ENCODE data around the gene LHFPL6.

DNA sequence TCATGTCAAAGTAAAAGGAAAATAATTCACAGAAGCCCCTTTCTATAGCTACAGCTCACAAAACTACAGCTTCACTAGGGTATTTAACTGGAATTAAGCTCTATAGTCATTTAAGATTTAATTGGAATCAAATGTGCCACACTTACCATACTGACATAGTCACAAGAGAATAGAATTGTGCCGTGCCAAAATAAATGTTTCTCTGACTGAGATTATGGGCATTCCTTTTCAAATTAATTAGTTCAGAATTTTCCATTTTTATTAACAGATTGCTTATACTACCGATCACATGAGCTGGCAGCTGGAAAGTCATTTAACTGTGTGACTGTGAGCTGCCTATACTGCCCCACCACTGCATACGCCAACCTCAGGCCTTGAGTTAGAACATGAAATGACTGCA is 108.4 kb downstream of the LHFPL6 start:
- TF ChIP-seq ZNF384 (IDR thresholded peaks at IDR 0.05) (no peak), SP1 (IDR thresholded peaks at IDR 0.05) (no peak), L3MBTL2 (conservative IDR thresholded peaks at IDR 0.05) (no peak), FOXA1 (IDR thresholded peaks at IDR 0.05) (no peak), ELF4 (IDR thresholded peaks at IDR 0.05) (no peak), ARNT (IDR thresholded peaks at IDR 0.05) (no peak), HDGF (IDR thresholded peaks at IDR 0.05; ENCODE audit: borderline replicate concordance) (no peak), FOXK2 (IDR thresholded peaks at IDR 0.05) (no peak), BHLHE40 (IDR thresholded peaks at IDR 0.05; ENCODE audit: borderline replicate concordance) (no peak), TARDBP (IDR thresholded peaks at IDR 0.05) (no peak)
- TF ChIP-seq, protein P1, sequence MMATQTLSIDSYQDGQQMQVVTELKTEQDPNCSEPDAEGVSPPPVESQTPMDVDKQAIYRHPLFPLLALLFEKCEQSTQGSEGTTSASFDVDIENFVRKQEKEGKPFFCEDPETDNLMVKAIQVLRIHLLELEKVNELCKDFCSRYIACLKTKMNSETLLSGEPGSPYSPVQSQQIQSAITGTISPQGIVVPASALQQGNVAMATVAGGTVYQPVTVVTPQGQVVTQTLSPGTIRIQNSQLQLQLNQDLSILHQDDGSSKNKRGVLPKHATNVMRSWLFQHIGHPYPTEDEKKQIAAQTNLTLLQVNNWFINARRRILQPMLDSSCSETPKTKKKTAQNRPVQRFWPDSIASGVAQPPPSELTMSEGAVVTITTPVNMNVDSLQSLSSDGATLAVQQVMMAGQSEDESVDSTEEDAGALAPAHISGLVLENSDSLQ (IDR thresholded peaks at IDR 0.05) = no peak

Measured in HEK293T (cell line).